Inflammatory macrophage treated with lipopolysaccharide for 1 hour (primary cell): ENCODE measurements around the gene IPO11.
"Not testable (repeated sequence)": the region's sequence is repeated elsewhere in the genome, so short reads cannot be mapped to it uniquely, and the experiment has no call there.

ENCODE experiments used
- DNase-seq, 2 donors: peaks; one replicate each; pipeline ENCODE4 v3.0.0-alpha.2; 2020 to 2022

The IPO11 gene

GRCh38 chr5:62520812-62521211 is 108.2 kb downstream of the IPO11 start:
- not testable (repeated sequence) for DNase-seq

GRCh38 chr5:62521319-62521718 is 108.8 kb downstream of the IPO11 start:
- peak; percentile 42 to 67 for DNase-seq

GRCh38 chr5:62522811-62523210 is 110.2 kb downstream of the IPO11 start:
- no peak for DNase-seq

GRCh38 chr5:62533597-62533996 is 121.0 kb downstream of the IPO11 start:
- no peak for DNase-seq

- DNase-seq = no peak
Observed at GRCh38 chr5:62534461-62535236, 122.1 kb downstream of the IPO11 start.

- DNase-seq = no peak
Observed at GRCh38 chr5:62536232-62536631, 123.7 kb downstream of the IPO11 start.

GRCh38 chr5:62536783-62537182 is 124.2 kb downstream of the IPO11 start:
- DNase-seq = no peak

- DNase-seq = peak; percentile 30 to 56
Observed at GRCh38 chr5:62538017-62538942, 125.7 kb downstream of the IPO11 start.

- DNase-seq = no peak
Observed at GRCh38 chr5:62542720-62543119, 130.2 kb downstream of the IPO11 start.

- peak; percentile 55 to 56 for DNase-seq
Observed at GRCh38 chr5:62547945-62548630, 135.5 kb downstream of the IPO11 start.

- no peak for DNase-seq
Observed at GRCh38 chr5:62550103-62550502, 137.5 kb downstream of the IPO11 start.

- DNase-seq = no peak
Observed at GRCh38 chr5:62555930-62556329, 143.4 kb downstream of the IPO11 start.

GRCh38 chr5:62558941-62559340 is 146.4 kb downstream of the IPO11 start:
- DNase-seq = no peak

- DNase-seq = no peak
Observed at GRCh38 chr5:62560786-62561185, 148.2 kb downstream of the IPO11 start.

GRCh38 chr5:62561896-62562295 is 149.3 kb downstream of the IPO11 start:
- DNase-seq = no peak

- no peak for DNase-seq
Observed at GRCh38 chr5:62562867-62563266, 150.3 kb downstream of the IPO11 start.

- no peak for DNase-seq
Observed at GRCh38 chr5:62564101-62564500, 151.5 kb downstream of the IPO11 start.

- not testable (repeated sequence) for DNase-seq
Observed at GRCh38 chr5:62565740-62566139, 153.2 kb downstream of the IPO11 start.

- DNase-seq = no peak
Observed at GRCh38 chr5:62568143-62568542, 155.6 kb downstream of the IPO11 start.

GRCh38 chr5:62568800-62569432 is 156.4 kb downstream of the IPO11 start:
- no peak for DNase-seq

- DNase-seq = no peak
Observed at GRCh38 chr5:62569470-62569869, 156.9 kb downstream of the IPO11 start.

- peak in 1 of 2 donors; percentile 3 for DNase-seq
Observed at GRCh38 chr5:62572918-62573514, 160.5 kb downstream of the IPO11 start.
